Subcutaneous abdominal adipose tissue (tissue), 5 donors: ENCODE data around the gene ZNF574.

Source experiments
- H3K27ac ChIP-seq: one replicate; pipeline ENCODE4 v1.7.0; 2013; ENCODE audit warnings: low read depth, mild to moderate bottlenecking, inconsistent platforms, low read length, moderate library complexity
- H3K27me3 ChIP-seq, 5 donors: one replicate each; pipeline ENCODE4 v1.7.0; 2013; ENCODE audit warnings: low read length in 5 of 5, inconsistent platforms in 1 of 5; ENCODE audit not compliant: control insufficient read depth in 5 of 5, insufficient read depth in 4 of 5
- H3K36me3 ChIP-seq, 5 donors: one replicate each; pipeline ENCODE4 v1.7.0; 2013; ENCODE audit warnings: low read length in 5 of 5; ENCODE audit not compliant: control insufficient read depth in 5 of 5, insufficient read depth in 5 of 5
- H3K4me1 ChIP-seq, 5 donors: one replicate each; pipeline ENCODE4 v1.7.0; 2013; ENCODE audit warnings: low read length in 5 of 5, mild to moderate bottlenecking in 3 of 5, moderate library complexity in 1 of 5; ENCODE audit not compliant: control insufficient read depth in 5 of 5, insufficient read depth in 5 of 5
- H3K4me3 ChIP-seq, 5 donors: one replicate each; pipeline ENCODE4 v1.7.0; 2013; ENCODE audit warnings: low read length in 5 of 5, low read depth in 1 of 5
- H3K9ac ChIP-seq, 5 donors: one replicate each; pipeline ENCODE4 v1.7.0; 2013; ENCODE audit warnings: low read length in 5 of 5, mild to moderate bottlenecking in 4 of 5, moderate library complexity in 3 of 5
- H3K9me3 ChIP-seq, 5 donors: one replicate each; pipeline ENCODE4 v1.7.0; 2013; ENCODE audit warnings: low read length in 5 of 5; ENCODE audit not compliant: control insufficient read depth in 5 of 5
- donor health status: healthy.
- donor health status: healthy.
- donor health status: healthy.
- donor health status: healthy.
- donor health status: healthy.

The ZNF574 gene

GRCh38 chr19:42068756-42069571 lies 7.0 kb upstream of the ZNF574 start:
- peaks cover 0 to 6% (median 0%) of the 10 kb centered on the region in 5 donors for H3K4me1 ChIP-seq
- peaks cover 25 to 49% (median 48%) of the 10 kb centered on the region in 5 donors for H3K27me3 ChIP-seq
- no peak overlapping the region for H3K27ac ChIP-seq
- H3K36me3 ChIP-seq, result no peaks in the 10 kb centered on the region
- no peak overlapping the region for H3K9ac ChIP-seq
- no peak overlapping the region for H3K4me3 ChIP-seq
- H3K9me3 ChIP-seq, result no peaks in the 10 kb centered on the region

GRCh38 chr19:42069619-42070351 lies 6.2 kb upstream of the ZNF574 start, which contains the start of gene GRIK5:
GRIK5 (minus strand) TSS chr19:42070206; CDS start chr19:42065770, 4,436 bp downstream.
- peaks cover 25 to 49% (median 41%) of the 10 kb centered on the region in 5 donors for H3K27me3 ChIP-seq
- no peak within 1 kb of the TSS for H3K27ac ChIP-seq
- H3K4me1 ChIP-seq, result peaks cover 0 to 8% (median 1%) of the 10 kb centered on the region in 5 donors
- H3K4me3 ChIP-seq, result no peak within 1 kb of the TSS
- no peaks in the 10 kb centered on the region for H3K9me3 ChIP-seq
- no peaks in the 10 kb centered on the region for H3K36me3 ChIP-seq
- no peak within 1 kb of the TSS for H3K9ac ChIP-seq

GRCh38 chr19:42071247-42071646 lies 4.7 kb upstream of the ZNF574 start:
- Histone ChIP-seq H3K27ac (no peak overlapping the region), H3K4me1 (peaks cover 0 to 17% (median 7%) of the 10 kb centered on the region in 5 donors), H3K9me3 (no peaks in the 10 kb centered on the region), H3K4me3 (no peak overlapping the region), H3K36me3 (no peaks in the 10 kb centered on the region), H3K27me3 (peaks cover 25 to 42% (median 28%) of the 10 kb centered on the region in 5 donors), H3K9ac (no peak overlapping the region)

- peaks cover 0 to 29% (median 22%) of the 10 kb centered on the region in 5 donors for H3K4me1 ChIP-seq
- H3K4me3 ChIP-seq, result peak overlapping the region; percentile 75 to 98 (median 93)
These were observed 1.2 kb upstream of the ZNF574 start for GRCh38 chr19:42074513-42075363.

GRCh38 chr19:42075364-42075615 lies 676 bp upstream of the ZNF574 start:
- Histone ChIP-seq H3K36me3 (peaks cover 0 to 20% (median 20%) of the 10 kb centered on the region in 5 donors), H3K27me3 (peaks cover 0 to 7% (median 3%) of the 10 kb centered on the region in 5 donors), H3K4me3 (peak overlapping the region; percentile 75 to 98 (median 93)), H3K9ac (peak overlapping the region; percentile 89 to 99 (median 98)), H3K9me3 (no peaks in the 10 kb centered on the region), H3K4me1 (peaks cover 0 to 29% (median 22%) of the 10 kb centered on the region in 5 donors), H3K27ac (peak overlapping the region; percentile 99)

More at GRCh38 chr19:42074513-42075363, 1.2 kb upstream of the ZNF574 start:
- Histone ChIP-seq H3K27ac (peak overlapping the region; percentile 99), H3K9ac (peak overlapping the region; percentile 89 to 99 (median 98)), H3K36me3 (peaks cover 0 to 14% (median 14%) of the 10 kb centered on the region in 5 donors), H3K27me3 (peaks cover 0 to 11% (median 3%) of the 10 kb centered on the region in 5 donors), H3K9me3 (no peaks in the 10 kb centered on the region)

GRCh38 chr19:42076380-42076944 lies 496 bp downstream of the ZNF574 start:
- Histone ChIP-seq H3K4me3 (peak overlapping the region; percentile 75 to 93 (median 84)), H3K27me3 (no peaks in the 10 kb centered on the region), H3K27ac (peak overlapping the region; percentile 99), H3K9me3 (no peaks in the 10 kb centered on the region), H3K9ac (peak overlapping the region; percentile 30 to 96 (median 88)), H3K36me3 (peaks cover 0 to 31% (median 31%) of the 10 kb centered on the region in 5 donors), H3K4me1 (peaks cover 0 to 29% (median 22%) of the 10 kb centered on the region in 5 donors)

GRCh38 chr19:42078058-42078457 lies 2.1 kb downstream of the ZNF574 start:
- Histone ChIP-seq H3K27ac (no peak overlapping the region), H3K36me3 (peaks cover 0 to 39% (median 38%) of the 10 kb centered on the region in 5 donors), H3K4me1 (peaks cover 0 to 29% (median 22%) of the 10 kb centered on the region in 5 donors), H3K9me3 (no peaks in the 10 kb centered on the region), H3K27me3 (no peaks in the 10 kb centered on the region), H3K9ac (peak overlapping the region in 1 of 5 donors; percentile 96), H3K4me3 (no peak overlapping the region)

GRCh38 chr19:42078538-42079275 lies 2.7 kb downstream of the ZNF574 start:
- Histone ChIP-seq H3K36me3 (peaks cover 0 to 39% (median 38%) of the 10 kb centered on the region in 5 donors), H3K4me1 (peaks cover 0 to 29% (median 22%) of the 10 kb centered on the region in 5 donors), H3K27ac (no peak overlapping the region), H3K4me3 (no peak overlapping the region), H3K27me3 (no peaks in the 10 kb centered on the region), H3K9me3 (no peaks in the 10 kb centered on the region), H3K9ac (no peak overlapping the region)

- Histone ChIP-seq H3K4me1 (peaks cover 0 to 29% (median 22%) of the 10 kb centered on the region in 5 donors), H3K4me3 (no peak overlapping the region), H3K9ac (no peak overlapping the region), H3K27ac (no peak overlapping the region), H3K36me3 (peaks cover 0 to 39% (median 38%) of the 10 kb centered on the region in 5 donors), H3K9me3 (no peaks in the 10 kb centered on the region), H3K27me3 (no peaks in the 10 kb centered on the region)
These were observed 3.3 kb downstream of the ZNF574 start for GRCh38 chr19:42079276-42079669.
